Measurements from ENCODE around the gene ATP9A.
"Not testable (repeated sequence)": the region's sequence is repeated elsewhere in the genome, so short reads cannot be mapped to it uniquely, and the experiment has no call there.

The ATP9A gene

DNA sequence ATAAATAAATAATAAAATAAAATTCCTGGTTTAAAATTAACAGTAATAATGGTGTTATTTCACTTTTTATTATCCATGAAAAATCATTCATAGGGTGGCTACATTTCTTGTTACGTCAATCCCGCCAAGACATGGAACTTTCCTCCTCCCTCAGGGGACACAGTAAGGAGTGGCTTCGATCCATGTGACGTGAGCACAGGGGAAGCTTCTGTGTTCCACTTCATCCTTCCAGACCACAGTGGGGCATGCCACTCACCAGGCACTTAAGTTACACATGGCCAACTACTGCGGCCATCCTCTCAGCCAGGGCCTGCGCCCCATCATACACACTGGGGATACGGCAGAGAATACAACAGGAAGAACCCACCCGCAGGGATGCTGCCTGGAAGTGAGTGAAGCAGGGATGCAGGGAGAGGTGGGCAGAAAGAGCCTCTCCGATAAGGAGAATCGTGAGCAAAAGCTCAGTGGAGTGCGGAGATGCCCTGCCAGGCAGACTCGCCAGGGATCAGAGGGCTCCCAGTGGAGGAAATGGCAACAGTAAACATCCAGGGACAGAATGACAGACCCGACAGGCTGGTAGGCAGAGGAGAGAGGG is 75.3 kb downstream of the ATP9A start:
- DNase-seq (ENCODE audit: low read depth): no peak

DNA sequence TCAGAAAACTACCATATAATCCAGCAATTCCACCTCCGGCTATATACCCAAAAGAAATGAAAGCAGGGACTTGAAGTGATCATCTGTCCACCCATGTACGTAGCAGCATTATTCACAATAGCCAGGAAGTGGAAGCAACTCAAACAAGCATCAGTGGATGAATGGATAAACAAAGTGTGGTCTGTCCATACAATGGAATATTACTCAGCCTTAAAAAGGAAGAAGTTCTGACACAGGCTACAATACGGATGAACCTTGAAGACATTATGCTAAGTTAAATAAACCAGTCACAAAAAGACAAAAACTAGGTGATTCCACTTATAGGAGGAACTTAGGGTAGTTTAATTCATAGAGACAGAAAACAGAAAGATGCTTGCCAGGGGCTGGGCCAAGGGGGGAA is 76.5 kb downstream of the ATP9A start:
- no peak for DNase-seq (ENCODE audit: low read depth)

GRCh38 chr20:51688600-51689244 is 79.5 kb downstream of the ATP9A start:
- no peak for DNase-seq (ENCODE audit: low read depth)

DNA sequence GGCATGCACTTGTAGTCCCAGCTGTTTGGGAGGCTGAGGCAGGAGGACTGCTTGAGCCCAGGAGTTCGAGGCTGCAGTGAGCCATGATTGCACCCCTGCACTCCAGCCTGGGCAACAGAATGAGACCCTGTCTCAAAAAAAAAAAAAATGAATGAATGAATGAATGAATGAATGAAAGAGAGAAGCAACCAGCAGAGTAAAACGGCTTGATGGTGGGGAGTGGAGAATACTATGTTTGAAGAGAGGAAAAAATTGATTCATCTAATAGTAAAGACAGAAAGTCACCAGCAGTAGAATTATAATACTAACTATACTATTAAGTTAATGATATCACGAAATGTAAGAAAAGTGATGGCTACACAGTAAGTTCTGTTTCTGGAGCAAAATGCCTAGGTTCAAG is 80.6 kb downstream of the ATP9A start:
- no peak for DNase-seq (ENCODE audit: low read depth)

DNA sequence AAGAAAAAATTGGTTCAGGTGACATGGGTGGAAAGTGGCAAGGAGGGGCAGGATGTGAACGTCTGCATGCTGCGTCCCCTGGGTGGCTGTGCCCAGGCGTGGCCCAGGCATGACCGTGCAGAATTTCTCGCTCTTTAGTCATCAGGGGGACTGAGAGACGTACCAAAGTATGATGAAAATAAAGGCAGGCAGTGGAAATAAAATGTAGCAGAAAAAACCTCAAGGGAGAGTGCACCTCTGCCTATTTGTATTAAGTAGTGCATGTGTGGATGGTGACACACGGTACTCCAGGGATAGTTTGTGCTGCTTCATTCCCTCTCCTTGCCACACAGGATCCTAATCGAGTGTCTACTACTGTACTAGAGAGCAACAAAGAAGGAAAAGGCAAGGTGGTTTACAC is 81.1 kb downstream of the ATP9A start:
- no peak for DNase-seq (ENCODE audit: low read depth)

GRCh38 chr20:51685494-51685893 is 82.7 kb downstream of the ATP9A start:
- DNase-seq (ENCODE audit: low read depth): not testable (repeated sequence)

GRCh38 chr20:51680067-51680749 is 88.0 kb downstream of the ATP9A start:
- DNase-seq (ENCODE audit: low read depth): no peak

DNA sequence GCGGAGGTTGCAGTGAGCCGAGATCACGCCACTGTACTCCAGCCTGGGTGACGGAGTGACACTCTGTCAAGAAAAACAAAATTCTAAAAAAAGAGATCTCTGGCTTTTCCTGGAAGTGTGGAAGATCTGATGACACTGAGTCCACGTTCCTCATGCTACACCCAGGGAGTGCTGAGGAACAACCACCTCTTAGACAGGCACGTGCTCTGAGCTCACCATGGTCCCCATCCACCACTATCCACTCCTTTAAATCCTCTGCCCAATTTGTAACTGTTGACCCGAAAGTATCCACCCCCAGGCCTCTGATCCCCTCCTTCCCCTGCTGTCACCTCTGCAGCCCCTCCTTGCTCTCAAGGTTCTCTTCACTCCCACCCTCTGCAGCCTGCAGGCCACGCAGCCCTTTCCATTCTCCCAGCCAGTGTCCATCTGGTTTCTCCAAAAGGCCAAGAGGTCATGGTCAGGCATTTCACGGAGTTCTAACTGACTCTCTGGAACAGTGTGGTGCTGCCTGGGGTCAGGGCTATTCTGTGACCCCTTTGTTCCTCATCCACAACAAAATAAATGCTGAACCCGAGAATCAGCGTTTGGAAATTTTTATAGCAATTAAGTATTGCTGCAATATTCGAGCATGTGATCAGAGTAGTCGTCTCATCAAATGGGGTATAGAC is 88.8 kb downstream of the ATP9A start:
- DNase-seq (ENCODE audit: low read depth): no peak

GRCh38 chr20:51678026-51678697 is 90.0 kb downstream of the ATP9A start:
- DNase-seq (ENCODE audit: low read depth): no peak

DNA sequence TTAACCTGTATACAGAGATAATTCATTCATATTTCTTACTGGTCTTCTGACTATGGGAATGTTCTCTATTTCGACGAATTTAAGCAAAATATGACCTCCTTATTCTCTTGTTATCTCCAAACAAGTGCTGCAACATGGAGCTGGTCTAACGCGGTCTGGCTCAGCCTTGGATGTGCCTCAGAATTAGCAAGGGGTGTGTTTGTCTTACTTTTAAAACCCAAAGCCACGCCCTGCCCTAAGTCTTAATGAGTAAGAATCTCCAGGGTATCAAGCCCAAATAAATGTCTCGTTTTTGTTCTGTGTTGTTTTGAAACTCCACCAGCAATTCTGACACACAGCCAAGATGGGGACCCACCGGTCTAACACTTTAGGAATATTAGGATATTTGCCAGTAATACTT is 99.2 kb downstream of the ATP9A start:
- DNase-seq (ENCODE audit: low read depth): no peak

DNA sequence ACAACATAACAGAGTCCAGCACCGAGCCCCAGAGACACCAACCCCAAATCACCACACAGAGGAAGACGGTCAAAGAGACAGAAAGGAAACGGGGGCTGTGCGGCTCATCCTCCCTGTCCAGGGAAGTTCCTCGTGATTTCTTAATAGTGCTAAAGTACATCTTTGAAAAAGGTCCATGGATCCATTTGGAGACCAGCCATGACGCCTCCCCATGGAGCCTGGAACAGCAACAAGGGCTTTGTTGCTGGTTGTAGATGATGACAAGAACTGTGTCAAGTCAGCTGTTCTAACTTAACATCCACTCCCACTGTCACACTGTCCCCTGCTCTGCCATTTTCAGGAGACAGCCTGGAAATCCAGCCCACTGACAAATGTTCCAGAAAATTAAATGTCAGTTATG is 99.7 kb downstream of the ATP9A start:
- DNase-seq (ENCODE audit: low read depth): no peak

DNA sequence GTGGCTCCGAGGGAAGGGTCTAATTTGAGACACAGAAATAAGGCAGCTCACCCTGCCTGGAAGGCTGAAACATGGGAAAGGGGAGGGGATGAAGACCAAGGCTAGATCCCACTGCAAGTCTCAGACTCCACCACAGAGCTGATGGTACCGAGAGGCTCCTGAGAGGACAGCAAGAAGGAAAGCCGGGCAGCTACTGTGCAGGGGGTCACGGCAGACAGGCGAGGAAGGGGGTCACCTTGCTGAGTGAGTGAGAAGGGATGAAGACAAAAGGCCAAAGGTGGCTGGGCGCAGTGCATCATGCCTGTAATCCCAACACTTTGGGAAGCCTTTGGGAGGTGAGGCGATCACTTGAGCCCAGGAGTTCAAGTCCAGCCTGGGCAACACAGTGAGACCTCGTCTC is 100.7 kb downstream of the ATP9A start:
- no peak for DNase-seq (ENCODE audit: low read depth)

DNA sequence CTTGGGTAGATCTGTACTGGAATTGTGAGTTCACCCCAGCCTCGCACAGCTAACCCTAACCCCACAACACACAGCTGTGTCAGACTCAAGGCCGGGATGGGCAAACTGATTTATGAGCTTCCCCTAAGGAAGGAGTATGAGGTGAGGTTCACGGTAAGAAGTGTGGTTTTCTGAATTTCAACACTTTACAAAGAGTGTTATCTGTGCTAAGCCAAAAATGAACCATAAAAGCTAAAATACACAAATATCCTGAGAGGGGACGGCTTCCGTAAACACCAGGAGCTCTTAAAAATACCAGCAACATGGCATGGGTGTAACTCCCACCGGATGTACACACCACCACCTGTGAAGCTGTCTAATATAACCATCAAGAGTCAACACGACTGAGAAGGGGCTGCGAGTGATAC is 101.2 kb downstream of the ATP9A start:
- no peak for DNase-seq (ENCODE audit: low read depth)

DNA sequence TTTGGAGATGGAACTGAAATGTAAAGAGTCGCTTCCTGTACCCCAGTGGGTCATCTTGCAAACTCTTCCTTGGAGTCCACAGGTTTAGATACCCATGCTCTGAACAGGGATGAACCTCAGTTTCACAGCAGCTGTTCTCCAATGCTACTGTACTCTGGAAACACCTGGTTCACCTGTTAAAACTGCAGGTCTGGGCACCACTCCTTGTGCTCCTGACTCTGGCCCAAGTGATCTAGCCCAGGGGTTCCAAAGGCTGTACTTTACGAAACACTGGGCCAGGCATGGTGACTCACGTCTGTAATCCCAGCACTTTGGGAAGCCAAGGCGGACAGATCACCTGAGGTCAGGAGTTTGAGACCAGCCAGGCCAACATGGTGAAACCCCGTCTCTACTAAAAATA is 102.1 kb downstream of the ATP9A start:
- no peak for DNase-seq (ENCODE audit: low read depth)

DNA sequence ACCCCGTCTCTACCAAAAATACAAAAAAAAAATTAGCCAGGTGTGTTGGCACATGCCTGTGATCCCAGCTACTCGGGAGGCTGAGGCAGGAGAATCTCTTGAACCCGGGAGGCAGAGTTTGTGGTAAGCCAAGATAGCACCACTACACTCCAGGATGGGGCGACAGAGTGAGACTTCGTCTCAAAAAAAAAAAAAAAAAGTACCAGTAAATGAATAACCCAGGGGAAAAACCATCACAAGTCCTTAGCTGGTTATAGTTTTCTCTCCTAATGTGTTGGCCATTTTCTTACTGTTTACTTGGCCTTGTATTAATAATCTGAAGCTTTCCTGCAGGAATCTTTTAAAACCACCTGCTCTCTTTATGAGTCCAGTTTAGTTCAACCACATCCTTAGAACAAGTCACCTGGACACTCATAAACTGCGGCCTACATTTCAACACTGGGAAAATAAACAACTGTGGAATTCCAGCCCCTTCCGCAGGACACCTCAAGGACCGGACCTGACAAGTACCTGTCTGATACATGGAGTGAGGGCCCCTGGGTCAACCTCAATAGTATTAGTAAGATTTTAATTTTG is 102.6 kb downstream of the ATP9A start:
- no peak for DNase-seq (ENCODE audit: low read depth)

GRCh38 chr20:51661609-51662178 is 106.5 kb downstream of the ATP9A start:
- DNase-seq (ENCODE audit: low read depth): no peak

DNA sequence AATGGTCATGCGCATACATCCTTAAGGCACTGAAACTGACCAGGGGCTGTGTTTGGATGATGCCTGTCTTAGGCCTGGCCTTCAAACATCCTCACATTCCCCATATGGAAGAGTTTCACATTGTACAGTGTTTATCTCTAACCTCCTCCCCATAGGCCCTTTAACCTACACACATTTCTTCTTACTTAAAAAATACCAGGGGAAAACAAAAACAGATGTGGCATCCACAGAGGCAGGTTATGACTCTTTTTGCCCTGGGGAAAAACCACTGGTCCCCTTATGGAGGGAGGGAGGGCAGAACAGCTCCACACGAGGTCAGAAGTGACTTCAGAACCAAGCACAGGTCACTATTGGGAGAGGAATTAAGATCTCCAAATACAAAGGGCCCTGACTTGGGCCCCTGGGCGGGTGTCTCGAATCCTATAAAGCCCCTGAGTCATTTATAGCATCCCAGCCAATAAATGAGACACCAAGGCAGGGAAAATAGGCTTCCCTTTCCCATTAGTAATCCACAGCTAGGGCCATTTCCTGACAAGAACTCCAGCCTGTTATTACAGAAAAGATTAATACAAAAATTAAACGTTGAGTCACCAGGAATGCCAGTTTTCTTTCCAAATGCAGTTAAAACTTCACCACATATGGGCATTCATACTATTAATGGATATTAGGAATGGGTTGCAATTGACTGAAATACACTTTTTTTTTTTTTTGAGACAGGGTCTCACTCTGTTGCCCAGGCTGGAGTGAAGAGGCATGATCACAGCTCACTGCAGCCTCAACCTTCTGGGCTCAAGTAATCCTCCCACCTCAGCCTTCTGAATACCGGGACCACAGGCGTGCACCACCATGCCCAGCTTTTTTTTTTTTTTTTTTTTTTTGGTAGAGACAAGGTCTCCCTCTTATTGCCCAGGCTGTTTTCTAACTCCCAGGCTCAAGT is 107.2 kb downstream of the ATP9A start:
- no peak for DNase-seq (ENCODE audit: low read depth)

DNA sequence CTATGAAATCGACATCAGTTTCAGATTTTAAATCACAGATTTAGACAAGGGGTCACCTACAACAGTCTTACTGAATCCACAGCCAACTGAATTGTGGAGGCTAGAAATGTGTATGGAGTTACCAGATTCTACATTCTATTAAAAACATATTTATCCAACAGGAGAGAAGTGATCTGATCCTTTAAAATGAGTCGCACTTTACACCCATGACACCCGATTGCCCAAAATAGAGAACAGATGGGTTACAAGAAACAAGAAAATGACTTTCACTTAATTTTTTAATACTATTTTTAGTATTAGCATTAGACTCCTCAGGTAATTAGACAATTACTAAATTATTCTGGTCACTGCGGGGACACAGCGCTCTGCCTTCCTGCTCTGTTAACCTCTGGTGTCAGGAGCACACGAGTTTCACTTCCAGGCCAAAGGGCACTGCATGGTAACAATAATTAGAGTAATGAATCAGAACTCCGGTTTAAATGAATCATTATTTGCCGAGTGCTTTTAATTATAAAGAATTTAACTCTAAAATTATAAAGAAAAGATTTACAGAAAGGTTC is 108.6 kb downstream of the ATP9A start:
- no peak for DNase-seq (ENCODE audit: low read depth)

DNA sequence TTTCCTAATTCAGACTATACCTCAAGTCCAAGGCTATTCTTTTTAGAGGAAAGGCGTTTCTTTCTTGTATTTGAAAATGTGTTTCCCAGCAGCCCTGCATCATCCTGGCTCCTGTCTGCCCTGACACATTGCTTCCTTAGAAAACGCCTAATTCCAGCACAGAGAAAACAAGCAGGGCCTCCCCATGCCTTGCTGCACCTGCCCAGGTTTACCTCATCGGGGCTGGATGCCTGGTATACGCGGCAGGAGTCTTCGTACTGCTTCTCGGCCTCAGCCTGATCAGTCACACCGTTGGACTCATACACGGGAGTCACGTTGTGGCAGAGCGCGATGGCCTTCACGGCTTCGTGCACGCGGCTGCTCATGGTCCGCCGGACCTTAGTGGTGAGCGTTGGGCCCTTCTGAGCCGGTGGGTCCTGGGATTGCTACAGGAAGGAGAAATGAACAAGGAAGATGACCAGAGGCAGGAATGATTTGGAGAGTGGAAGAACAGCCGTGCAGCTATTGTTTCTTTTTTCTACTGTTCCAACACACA is 111.4 kb downstream of the ATP9A start:
- DNase-seq (ENCODE audit: low read depth): no peak

DNA sequence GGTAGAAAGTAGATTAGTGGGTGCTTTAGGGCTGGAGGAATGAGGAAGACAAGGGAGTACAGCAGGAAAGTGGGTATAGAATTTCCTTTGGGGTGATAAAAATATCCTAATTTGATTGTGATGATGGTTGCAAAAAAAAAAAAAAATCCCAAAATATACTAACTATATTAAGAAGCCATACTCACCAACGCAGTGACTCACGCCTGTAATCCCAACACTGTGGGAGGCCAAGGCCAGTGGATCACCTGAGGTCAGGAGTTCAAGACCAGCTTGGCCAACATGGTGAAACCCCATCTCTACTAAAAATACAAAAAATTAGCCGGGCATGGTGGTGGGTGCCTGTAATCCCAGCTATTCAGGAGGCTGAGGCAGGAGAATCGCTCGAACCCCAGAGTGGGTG is 112.1 kb downstream of the ATP9A start:
- not testable (repeated sequence) for DNase-seq (ENCODE audit: low read depth)

Data from CMK (cell line).